DND-41 (cell line): ENCODE measurements around the gene EZH1.

Experiments
- EZH2 ChIP-seq: IDR thresholded peaks from 3 replicates; pipeline ENCODE4 v1.6.1; 2012; ENCODE audit warnings: borderline replicate concordance, low read depth, mild to moderate bottlenecking, moderate library complexity, low read length, inconsistent platforms; ENCODE audit not compliant: severe bottlenecking
- TF ChIP-seq, protein P1 (sequence below): IDR thresholded peaks from 2 replicates; pipeline ENCODE4 v1.5.1; 2012; ENCODE audit warnings: borderline replicate concordance, low read length, moderate library complexity, mild to moderate bottlenecking; ENCODE audit not compliant: poor library complexity, severe bottlenecking; ENCODE audit errors: extremely low read depth

DNA sequence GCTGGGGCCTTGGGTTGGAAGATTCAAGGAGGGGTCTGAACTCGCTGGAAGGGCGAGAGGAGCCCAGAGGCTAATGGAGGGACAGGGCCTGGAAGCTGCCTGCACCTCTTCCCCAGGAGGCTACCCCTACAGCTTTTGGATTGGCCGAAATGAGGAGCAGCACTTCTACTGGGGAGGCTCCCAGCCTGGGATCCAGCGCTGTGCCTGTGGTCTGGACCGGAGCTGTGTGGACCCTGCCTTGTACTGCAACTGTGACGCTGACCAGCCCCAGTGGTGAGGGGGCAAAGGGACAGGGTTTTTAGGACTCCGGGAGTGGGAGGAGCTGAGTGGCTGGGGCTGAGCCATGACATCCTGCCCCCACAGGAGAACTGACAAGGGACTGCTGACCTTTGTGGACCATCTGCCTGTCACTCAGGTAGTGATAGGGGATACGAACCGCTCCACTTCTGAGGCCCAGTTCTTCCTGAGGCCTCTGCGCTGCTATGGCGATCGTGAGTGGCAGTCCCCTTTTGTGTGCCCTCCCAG lies 53.8 kb downstream of the EZH1 start:
- TF ChIP-seq, protein P1, sequence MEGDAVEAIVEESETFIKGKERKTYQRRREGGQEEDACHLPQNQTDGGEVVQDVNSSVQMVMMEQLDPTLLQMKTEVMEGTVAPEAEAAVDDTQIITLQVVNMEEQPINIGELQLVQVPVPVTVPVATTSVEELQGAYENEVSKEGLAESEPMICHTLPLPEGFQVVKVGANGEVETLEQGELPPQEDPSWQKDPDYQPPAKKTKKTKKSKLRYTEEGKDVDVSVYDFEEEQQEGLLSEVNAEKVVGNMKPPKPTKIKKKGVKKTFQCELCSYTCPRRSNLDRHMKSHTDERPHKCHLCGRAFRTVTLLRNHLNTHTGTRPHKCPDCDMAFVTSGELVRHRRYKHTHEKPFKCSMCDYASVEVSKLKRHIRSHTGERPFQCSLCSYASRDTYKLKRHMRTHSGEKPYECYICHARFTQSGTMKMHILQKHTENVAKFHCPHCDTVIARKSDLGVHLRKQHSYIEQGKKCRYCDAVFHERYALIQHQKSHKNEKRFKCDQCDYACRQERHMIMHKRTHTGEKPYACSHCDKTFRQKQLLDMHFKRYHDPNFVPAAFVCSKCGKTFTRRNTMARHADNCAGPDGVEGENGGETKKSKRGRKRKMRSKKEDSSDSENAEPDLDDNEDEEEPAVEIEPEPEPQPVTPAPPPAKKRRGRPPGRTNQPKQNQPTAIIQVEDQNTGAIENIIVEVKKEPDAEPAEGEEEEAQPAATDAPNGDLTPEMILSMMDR: no peak
- TF ChIP-seq EZH2: no peak
